ENCODE measurements around the gene FANCC.

DNA sequence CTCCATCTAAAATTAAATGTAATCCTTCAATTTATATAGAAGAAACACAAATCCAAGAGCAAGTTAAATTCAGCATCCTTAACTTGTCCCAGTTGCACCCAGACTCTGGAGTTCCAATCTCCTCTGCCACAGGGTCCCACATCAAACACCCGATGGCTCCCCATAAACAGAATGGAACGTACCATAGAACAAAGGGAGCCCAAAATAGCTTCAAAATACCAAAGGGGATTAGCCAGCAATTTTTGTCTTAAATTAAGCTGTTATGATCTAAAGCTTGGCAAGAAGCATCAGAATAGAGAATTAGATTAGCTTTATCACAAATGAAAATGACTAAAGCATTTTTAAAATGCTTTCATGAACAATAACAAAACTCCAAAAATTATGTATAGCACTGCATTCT lies 112.8 kb downstream of the FANCC start:
- TF ChIP-seq, protein P1, sequence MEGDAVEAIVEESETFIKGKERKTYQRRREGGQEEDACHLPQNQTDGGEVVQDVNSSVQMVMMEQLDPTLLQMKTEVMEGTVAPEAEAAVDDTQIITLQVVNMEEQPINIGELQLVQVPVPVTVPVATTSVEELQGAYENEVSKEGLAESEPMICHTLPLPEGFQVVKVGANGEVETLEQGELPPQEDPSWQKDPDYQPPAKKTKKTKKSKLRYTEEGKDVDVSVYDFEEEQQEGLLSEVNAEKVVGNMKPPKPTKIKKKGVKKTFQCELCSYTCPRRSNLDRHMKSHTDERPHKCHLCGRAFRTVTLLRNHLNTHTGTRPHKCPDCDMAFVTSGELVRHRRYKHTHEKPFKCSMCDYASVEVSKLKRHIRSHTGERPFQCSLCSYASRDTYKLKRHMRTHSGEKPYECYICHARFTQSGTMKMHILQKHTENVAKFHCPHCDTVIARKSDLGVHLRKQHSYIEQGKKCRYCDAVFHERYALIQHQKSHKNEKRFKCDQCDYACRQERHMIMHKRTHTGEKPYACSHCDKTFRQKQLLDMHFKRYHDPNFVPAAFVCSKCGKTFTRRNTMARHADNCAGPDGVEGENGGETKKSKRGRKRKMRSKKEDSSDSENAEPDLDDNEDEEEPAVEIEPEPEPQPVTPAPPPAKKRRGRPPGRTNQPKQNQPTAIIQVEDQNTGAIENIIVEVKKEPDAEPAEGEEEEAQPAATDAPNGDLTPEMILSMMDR (conservative IDR thresholded peaks at IDR 0.05; ENCODE audit: low read depth, low read length): no peak
- no peak for TF ChIP-seq EZH2 (IDR thresholded peaks at IDR 0.05; ENCODE audit: borderline replicate concordance, low read depth, low read length, poor library complexity, severe bottlenecking)
